HG03135 (cell line): Measurements from ENCODE around the gene GSK3A.
A peak's percentile ranks its signal among the peaks of the same experiment; 100 is the strongest.

Source experiments
- ATAC-seq: cut with Tn5 transposase; IDR thresholded peaks from one replicate; pipeline ENCODE4 v1.9.1; 2021; ENCODE audit warnings: mild to moderate bottlenecking, moderate library complexity; ENCODE audit not compliant: unreplicated experiment

The GSK3A gene

DNA sequence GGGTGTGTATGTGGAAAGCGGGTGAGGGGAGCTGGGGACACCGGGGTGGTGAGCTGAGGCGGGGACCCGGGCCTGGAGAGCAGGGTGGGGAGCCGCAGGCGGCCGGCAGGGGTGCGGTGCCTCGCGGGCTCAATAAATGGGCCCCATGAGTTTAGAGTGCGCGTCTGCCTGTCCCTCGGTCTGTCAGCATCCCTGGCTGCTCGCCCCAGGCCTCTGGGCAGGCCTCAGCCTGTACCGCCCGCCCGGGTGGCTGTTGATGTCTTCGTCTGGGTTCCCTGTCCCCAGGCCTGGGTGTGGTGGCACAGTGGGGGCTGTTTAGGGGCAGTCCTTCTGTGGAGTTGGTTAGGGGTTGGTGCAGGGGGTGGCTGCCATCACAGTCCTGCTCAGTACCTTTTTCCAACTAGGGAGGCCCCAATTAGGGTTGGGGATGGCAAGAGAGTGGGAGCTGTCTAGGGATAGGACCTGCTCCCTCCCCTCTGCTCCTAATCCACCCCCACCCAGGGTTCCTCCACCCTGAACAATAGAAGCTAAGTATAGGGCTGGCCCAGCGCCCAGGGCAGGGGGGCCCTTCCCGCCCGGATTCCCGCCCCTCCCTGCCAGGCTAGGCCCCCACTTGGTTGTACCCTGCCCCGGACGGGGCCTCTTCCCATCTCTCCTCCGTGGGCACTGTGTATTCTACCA, 38.9 kb upstream of the GSK3A start:
- ATAC-seq: no peak

DNA sequence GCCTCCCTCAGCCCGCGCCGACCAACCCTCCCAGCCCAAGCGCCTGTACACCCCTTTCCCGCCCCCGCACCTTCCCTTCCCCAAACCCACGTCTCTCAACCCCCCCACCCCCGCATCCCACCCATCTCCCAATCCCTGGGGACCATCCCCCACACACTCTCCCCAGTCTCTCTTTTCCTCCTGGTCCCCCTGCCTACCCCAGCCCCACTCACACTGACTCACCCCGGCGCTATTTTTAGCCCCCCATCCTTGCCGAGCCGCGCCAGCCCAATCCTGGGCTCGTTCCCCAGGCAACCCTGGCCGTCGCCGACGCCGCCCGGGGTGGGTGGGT, 38.4 kb upstream of the GSK3A start:
- ATAC-seq: no peak

DNA sequence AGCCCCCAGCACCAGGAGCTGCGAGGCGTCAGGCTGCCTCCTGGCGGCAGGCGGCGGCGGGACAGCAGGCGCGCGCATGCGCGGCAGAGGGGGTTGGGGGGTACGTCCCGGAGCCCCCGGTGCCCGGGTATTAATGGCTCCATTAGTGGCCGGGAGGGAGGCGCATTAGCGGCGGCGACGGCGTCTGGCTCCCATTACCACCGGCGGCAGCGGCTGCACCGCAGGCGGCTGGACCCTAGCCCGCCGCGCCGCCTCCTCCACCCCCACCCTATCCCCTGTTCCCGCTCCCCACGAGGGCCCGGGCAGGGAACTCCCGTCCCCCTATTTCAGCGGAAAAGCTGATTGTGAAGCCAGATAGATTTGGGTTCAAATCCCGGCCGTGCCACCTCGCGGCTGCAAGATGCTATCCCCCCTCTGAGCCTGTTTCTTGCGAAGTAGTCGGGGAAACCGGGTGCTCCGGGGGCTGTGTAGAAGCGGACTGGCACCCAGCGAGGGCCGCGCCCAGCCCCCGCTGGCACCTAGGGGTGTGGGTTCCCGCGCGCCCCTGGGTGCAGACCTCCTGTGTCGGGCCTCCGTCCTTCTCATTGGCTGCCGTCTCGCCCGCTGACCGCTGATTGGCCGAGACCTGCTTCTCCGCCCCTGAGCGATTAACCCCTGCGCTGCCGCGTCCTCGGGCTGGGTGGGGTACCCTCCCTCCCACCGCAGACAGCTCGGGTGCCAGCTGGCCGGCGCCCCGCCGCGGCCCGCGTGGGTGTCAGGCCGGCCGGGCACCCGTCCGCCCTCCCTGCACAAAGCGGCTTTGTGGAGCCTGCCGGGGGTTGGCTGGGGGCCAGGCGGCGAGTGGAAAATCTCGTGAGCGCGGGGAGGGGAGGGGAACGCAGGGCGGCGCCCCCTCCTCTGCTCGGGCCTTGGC, 37.8 kb upstream of the GSK3A start:
- ATAC-seq: peak; percentile 28

DNA sequence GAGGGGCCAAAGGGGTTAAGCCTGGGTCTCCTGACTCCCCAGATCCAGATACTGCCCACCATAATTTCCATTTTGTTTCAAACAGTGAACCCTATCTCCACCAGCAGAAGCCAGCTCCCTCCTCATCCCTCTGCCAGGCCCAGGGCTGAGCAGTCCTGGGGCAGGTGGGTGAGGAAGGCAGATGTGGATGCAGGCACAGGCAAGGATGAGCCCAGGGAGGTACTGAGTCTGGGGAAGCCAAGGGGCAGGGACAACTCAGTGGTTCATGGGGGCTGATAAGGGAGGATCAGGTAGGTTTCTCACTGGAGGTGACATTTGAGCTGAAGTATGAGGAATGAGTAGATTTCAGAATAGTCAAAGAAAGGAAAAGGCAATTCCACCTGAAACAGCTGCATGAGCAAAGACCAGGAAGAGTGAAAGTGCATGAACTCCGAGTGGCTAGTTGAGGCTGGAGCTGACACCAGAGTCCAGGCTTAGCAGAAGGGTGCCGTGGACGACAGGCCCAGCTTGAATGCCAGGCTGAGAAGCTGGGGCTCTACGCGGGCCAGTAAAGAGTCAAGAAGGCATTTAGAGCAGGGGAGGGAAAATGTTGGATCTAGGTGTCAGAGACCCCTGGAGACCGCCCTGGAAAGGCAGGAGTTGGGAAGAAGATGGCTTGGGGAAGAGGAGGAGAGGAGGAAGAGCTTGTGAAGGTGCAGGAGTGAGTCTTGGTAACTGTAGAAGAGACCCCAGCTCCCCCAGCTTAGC, 36.9 kb upstream of the GSK3A start:
- no peak for ATAC-seq

DNA sequence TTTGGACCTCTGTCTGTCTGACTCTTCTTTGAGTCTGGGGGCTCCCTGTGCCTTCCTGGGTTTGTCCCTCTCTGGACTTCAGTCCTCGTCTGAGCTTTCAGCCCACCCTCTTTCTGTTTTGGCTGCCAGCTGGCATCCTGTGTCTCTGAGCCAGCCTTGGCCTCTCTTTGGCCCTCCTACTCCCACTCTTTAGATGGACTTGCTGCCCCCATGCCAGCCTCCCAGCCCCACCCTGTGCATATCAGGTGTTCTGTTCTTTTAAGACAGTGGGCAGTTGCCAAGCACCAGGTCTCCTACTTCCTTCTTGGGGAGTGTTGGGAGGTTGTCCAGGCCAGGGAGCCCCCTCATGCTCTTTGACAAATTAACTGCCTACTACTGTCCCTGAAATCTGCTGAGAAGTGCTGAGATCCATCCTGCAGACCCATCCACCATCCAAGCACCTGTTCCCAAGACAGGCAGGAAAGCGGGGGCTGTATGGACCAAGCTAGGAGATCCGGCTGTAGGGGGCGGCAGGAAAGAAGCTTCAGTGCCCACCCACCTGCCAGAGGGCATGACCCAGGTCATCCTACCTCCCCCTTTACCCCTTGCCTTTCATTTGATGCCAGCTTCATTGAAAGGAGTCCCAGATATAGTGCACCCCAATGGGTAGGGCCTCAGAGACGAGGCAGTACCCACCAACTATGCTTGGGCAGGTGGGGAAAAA, 36.2 kb upstream of the GSK3A start:
- no peak for ATAC-seq

DNA sequence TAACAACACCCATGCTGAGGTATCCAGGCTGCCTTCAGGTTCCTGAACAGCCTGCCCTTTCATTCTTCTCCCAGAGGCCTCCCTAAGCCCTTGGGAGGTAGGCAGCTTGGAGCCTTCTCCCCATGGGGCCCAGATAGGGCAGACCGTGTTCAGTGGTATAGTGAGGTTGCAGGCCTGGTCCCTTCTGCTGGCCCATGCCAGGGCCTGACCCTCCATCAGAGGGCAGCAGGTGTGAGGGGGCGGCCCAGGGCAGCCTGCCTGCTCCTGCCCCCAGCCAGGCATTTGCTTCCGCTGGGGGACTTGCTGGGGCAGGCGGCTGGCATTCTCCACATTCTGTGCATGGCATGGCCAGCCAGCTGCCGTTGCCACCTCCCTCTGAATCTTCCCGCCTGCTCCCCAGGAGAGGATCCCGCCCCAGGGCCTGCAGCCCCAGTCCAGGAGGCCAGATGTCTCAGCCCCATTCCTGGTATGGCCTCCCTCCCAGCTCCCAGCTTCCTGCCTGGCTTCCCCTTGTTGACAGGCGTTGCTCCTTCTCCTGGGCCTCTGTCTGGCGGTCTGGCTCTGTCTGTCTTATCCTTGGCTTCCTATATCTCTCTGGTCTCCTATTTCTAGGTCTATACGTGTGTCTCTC, 35.5 kb upstream of the GSK3A start:
- no peak for ATAC-seq

DNA sequence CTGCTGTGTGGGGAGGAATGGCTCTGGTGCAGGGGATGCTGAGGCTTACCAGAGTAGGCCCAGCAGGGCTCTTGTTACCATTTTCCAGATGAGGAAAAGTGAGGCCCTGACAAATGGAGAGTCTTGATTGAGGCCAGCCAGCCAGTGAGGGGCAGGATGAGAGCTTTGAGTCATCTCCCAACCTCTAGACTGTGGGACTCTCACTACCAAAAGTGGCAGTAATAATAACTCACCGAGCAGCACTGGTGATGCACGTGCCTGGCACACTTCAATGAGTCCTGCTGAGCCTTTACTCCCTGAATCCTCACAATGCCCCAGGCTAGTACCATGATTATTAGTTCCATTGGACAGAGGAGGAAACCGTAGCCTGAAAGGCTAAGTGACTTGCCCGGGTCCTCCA, 34.4 kb upstream of the GSK3A start:
- ATAC-seq: no peak

DNA sequence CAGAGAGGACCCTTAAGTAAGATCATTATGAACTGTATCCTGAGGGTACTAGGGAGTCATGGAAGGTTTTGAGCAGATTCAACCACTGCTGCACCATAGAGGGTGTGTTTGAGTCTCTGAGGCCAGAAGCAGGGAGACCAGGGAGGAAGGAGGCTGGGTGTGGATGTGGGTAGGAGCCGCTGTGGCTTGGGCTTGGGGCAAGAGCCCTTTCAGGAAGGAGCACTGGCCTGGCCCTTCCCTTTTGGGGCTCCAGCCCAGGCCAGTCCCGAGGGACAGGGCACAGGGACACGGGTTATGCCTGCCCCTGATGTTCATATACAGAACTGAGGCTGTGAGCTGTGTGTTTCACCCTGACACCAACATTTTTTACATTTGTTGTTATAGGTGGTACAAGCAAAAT, 33.9 kb upstream of the GSK3A start:
- no peak for ATAC-seq

DNA sequence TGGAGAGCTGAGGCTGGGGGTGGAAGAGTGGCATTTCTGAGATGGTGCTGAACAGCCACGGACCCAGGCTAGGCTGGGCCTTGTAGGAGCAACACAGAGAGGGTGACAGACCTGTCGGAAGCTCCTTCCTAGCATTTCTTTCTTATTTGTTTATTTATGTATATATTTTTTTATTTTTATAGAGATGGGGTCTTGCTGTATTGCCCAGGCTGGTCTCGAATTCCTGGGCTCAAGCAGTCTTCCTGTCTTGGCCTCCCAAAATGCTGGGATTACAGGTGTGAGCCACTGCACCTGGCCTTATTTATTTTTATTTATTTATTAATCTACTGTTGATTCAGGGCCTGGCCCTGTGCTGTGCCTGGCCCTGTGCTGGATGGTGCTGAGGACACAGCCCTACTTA, 33.1 kb upstream of the GSK3A start:
- ATAC-seq: no peak

DNA sequence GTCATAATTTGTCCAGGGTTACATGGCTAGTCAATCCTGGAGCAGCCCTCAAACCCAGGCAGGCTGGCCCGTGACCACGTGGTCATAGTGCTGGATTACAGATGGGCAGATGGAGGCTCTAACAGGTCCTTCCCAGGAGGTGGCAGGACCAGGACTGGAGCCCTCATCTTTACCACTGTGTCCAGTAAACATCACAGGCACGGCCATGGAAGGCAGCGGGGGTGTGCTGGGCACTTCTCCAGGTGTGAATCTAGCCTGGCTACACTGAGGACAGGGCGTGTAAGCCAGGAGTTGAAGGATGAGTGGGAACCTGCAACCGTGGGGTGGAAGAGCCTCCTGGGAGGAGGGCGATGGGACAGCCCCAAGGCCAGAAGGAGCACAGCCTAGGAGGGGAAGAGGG, 32.7 kb upstream of the GSK3A start:
- ATAC-seq: no peak

DNA sequence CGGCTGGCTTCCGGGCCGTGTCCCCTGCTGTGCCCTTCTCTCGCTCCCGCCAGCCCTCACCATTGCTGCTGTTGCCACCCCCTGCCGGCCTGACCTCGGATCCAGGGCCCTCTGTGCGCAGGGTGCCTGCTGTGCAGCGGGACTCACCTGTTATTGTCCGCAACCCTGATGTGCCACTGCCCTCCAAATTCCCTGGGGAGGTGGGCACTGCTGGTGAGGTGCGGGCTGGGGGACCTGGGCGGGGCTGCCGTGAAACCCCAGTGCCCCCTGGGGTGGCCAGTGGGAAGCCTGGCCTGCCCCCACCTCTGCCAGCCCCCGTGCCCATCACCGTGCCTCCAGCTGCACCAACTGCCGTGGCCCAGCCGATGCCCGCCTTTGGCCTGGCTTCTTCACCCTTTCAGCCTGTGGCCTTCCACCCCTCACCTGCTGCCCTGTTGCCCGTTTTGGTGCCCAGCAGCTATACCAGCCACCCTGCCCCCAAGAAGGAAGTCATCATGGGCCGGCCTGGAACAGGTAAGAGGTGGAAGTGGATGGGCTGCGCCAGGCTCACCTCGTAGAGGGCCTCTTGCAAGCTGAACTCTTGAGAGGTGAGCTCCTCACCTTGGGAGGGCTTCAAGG, 31.8 kb upstream of the GSK3A start:
- ATAC-seq: no peak

DNA sequence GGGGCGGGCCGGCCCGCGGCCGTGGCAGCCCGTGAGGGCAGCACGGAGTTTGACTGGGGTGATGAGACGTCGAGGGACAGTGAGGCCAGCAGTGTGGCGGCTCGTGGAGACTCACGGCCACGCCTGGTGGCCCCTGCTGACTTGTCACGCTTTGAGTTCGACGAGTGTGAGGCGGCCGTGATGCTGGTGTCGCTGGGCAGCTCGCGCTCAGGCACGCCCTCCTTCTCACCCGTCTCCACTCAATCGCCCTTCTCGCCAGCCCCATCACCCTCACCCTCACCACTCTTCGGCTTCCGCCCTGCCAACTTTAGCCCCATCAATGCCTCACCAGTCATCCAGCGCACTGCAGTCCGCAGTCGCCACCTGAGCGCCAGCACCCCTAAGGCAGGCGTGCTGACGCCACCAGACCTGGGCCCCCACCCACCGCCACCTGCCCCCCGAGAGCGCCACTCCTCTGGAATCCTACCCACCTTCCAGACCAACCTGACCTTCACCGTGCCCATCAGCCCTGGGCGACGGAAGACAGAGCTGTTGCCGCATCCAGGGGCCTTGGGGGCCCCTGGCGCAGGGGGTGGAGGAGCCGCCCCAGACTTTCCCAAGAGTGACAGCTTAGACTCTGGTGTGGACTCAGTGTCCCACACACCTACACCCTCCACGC, 31.1 kb upstream of the GSK3A start:
- no peak for ATAC-seq

DNA sequence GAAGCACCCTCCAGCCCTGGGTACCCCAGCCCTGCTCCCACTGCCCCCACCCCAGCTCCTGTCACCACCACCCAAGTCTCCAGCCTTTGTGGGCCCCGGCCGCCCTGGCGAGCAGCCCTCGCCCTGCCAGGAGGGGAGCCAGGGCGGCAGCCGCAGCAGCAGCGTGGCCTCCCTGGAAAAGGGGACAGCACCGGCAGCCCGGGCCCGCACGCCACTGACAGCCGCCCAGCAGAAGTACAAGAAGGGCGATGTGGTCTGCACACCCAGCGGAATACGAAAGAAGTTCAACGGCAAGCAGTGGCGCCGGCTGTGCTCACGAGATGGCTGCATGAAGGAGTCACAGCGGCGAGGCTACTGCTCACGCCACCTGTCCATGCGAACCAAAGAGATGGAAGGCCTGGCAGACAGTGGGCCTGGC, 30.6 kb upstream of the GSK3A start:
- no peak for ATAC-seq

DNA sequence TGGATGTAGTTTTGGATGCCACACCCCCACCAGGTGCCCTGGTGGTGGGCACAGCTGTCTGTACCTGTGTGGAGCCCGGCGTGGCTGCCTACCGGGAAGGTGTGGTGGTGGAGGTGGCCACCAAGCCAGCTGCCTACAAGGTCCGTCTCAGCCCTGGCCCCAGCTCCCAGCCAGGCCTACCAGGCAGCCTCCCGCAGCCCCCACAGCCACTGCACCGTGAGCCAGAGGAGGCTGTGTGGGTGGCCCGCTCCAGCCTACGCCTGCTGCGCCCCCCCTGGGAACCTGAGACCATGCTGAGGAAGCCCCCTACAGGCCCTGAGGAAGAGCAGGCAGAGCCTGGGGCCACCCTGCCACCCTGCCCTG, 30.1 kb upstream of the GSK3A start:
- no peak for ATAC-seq

DNA sequence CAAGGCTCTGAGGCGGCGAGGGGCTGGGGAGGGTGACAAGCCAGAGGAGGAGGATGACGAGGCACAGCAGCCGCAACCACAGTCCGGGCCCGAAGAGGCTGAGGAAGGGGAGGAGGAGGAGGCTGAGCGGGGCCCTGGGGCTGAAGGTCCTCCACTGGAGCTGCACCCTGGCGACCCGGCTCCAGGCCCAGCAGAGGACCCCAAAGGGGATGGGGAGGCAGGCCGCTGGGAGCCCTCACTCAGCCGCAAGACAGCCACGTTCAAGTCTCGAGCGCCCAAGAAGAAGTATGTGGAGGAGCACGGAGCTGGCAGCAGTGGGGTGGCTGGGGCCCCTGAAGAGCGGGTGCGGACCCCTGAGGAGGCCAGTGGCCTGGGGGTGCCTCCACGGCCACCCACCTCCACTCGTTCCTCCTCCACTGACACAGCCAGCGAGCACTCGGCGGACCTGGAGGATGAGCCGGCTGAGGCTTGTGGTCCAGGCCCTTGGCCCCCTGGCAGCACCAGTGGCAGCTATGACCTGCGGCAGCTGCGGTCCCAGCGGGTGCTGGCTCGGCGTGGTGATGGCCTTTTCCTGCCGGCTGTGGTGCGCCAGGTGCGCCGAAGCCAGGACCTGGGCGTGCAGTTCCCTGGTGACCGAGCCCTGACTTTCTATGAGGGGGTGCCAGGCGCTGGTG, 29.6 kb upstream of the GSK3A start:
- no peak for ATAC-seq

DNA sequence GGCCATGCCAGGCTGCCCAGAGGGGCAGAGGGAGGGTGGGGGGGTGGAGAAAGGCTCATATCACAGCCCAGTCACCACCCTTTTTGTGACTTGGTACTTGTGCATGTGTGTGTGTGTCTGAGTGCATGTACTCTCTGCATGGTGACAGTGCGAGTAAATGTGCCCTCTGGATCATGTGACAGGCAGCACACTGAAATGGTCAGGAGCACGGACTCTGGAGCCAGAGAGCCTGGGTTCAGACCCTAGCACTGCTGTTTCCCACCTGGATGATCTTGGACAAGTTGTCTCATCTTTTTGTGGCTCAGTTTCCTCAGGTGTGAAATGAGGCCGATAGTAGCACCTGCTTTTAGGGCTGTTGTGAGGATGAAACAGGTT, 28.6 kb upstream of the GSK3A start:
- ATAC-seq: no peak

DNA sequence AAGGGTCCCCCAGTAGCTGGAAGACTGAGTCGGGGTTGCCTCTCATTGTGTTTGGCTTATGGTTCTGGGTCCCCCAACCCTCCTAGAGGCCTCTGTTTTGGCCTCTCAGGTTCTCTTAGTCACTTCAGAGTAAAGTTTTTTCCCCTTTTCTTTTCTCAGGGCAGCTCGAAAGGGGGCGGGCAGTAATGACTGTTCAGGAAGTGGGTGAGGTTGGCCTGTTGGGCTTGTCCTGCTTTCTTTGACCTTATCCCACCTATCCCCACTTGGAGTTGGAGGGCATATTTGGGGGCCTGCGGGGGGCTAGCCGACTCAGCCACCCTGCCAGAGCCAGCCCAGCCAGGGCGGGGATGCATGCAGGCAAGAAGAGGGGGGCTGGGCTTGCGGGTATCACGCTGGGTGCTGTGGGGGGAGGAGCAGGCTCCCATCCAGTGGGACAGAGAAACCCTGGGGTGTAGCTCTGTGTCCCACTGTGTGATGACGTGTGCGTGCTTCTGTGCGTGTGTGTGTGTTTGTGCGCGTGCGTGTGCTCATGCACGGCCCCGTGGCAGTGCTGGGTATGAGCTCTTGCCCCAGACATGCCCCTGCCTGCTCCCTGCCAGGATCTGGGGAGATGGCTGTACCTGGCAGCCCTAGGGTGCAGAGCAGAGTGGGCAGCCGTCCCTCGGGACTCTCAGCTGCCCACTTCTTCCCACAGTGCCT, 28.1 kb upstream of the GSK3A start:
- no peak for ATAC-seq

DNA sequence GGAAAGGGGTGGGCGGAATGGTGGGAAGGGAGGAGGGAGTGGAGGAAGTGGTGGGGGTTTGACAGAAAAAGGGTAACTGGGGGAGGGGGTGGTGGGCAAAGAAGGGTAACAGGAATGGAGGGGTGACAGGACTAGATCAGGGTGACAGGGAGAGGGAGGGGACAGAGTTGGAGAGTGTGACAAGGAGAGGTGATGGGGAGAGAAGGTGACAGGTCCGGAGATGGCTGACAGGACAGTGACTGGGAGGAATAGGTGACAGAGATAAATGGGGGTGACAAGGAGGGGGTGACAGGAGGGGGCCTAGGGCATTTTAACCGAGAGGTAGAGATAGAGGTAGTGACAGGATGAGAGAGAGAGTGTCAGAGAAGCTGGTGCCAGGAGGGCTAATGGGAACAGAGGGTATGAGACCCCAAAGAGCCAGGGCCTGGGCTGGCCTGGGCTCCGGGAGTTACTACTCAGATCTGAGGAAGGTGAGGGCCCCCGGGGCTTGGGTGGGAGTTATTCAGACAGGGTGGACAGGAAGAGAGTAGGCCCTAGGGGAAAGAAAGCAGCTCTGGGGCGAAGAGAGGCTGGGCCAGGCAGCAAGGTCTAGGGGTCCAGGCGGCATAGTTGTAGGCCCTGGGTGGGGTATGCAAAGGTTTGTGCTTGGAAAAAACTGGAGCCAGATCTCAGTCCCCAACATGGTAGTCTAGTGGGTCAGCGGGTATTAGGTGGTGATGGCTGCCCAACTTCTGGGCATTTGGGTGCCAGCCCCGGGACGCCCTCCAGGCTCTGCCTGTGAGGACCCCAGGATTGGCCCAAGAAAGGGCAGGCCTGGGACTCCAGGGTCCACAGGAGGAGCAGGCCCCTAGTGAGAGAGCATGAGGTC, 27.3 kb upstream of the GSK3A start:
- no peak for ATAC-seq
